SKM-1 treated with dmso at 0.1 percent for 144 hours (cell line): ENCODE data around the gene ZNF444.

Source experiments
- DNase-seq: peaks from one replicate; lab custom pipeline; 2025; ENCODE audit not compliant: unreplicated experiment; lab: John Stamatoyannopoulos, UW

ZNF444 gene

DNA sequence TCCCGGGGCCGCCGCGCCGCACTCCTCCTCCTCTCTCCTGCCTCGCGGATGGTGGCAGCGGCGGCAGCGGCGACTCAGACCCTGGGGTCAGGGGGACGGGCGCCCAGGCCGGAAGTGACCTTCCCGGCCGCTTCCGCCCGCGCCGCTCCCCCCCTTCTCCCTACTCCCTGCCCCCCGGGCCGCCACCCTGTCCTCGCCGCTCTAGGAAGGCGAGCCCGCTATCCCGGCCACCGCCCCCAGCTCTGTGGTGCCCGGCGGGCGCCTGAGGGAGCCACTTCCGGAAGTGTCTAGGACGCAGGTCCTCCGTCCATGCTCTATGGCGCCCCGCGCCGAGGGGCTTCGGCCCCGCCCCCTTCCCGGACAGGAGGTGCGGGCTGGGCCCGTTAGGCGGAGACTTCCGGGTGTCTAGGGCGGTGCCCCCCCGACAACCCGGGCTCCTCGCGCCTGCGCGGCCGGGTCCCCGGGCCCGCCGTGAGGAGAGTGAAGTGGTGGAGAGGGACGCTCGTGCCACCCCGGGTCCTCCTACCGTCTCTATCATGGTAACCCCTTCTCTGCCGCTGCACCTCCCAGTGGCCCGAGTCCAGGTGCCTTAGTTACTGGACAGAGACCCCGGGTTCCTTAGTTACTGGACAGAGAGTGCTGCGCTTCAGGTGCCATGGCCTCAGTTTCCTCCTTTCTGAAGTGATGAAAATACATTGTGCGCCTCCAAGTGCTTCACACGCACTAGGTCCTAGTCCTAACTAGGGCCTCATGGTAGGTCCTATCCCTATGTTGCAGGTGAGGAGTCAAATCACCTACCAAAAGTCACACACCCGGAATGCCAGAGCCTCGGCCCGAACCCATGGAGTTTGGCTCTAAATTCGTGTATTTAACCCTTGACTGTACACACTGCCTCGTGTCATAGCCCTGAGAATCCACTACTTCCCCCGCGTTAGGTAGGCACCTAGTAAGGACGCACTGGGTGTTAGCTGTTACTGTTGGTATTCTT is 19.6 kb upstream of the ZNF444 start, which contains the start of gene ZNF787:
ZNF787 (minus strand) TSS at position 116 of the 988 bp plus-strand sequence. CDS start 18,078 bp downstream, outside the sequence.
- peak; percentile 67 for DNase-seq

DNA sequence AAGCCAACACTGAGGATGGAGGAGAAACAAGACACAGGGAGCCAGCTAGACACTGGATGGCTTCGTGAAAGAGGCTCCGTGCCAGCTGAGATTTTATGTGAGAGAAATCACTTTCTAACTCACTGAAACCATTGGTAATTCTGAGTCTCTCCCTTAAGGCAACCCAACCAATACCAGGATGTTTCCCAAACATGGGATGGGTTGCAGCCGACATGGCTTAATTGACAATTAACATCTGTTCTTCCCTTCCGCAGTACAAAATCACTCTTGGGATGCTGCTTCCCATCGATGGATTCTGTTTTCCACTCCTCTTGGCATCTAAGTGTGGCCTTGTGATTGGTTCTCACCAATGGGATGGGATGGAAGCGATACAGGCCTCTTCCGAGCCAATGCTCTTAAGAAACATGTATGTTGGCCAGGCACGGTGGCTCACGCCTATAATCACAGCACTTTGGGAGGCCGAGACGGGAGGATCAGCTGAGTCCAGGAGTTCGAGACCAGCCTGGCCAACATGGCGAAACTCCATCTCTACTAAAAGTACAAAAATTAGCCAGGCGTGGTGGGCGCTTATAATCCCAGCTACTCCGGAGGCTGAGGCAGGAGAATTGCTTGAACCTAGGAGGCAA is 17.7 kb upstream of the ZNF444 start:
- DNase-seq, result no peak

DNA sequence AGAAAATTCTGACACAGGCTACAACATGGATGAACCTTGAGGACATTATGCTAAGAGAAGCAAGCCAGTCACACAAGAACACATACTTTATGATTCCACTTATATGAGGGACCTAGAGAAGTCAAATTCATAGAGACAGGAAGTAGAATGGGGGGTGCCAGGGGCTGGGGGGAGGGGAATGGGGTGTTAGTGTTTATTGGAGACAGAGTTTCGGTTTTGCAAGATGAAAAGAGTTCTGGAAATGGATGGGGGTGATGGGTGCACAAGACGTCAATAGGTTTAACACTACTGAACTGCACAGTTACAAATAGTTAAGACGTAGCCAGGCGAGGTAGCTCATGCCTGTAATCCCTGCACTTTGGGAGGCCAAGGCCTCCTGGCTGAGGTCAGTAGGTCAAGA is 16.5 kb upstream of the ZNF444 start:
- DNase-seq, result no peak

GRCh38 chr19:56125806-56126590 is 15.1 kb upstream of the ZNF444 start:
- no peak for DNase-seq

- no peak for DNase-seq
Measured at GRCh38 chr19:56126983-56127780, 13.9 kb upstream of the ZNF444 start.

DNA sequence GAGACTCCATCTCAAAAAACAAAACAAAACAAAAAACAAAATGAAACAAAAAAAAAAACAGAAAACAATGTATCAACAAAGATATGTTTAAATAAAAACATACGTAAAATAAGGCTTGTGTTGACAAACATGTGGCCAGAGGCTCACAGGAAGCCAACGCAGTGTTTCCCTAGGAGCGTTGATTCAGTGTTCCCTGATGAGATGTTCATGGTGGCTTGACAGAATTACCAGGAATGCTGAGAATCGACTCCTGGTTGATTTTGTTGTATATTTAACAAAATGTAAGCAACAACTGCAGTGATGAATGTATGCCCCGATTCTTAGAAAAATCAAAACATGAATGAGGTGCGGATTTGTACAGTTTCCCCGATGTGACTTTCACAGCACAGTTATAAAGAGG is 11.1 kb upstream of the ZNF444 start:
- no peak for DNase-seq

DNA sequence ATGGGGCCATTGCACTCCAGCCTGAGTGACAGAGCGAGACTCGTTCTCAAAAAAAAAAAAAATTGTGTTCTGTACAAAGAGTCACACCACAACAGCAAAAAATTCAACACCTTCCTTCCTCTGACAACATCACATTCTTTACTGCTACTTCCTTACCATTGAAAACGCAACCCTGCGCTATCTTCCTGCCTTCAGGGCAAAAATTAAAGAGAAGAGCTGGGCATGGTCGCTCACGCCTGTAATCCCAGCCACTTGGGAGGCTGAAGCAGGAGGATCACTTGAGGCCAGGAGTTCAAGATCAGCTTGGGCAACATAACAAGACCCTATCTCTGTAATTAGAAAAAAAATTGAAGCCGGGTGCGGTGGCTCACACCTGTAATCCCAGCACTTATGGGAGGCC is 9.4 kb upstream of the ZNF444 start:
- DNase-seq, result no peak

DNA sequence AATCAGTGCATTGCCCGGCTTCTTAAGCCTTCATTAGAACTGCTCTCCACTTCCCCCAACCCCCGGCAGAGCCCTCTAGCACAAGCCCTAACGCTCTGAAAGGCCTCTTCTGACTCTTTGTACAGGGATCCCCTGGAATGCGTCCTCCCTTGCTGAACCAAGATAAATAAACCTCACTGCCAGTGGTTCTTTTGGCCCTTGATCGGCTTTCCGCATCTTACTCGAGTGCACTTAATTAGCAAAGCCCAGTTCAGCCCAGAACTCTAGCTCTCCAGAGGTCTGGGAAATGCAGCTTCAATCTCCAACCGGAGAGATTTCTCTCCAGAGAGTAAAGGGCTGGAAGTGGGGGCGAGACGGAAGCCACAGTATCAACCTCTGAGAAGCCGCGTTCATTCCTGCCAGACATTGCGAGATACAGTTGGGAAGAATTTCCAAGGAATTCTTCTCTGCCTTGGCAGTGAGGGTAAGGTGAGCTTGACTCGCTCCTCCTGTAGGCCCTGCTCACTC is 8.7 kb upstream of the ZNF444 start:
- no peak for DNase-seq

GRCh38 chr19:56133858-56134653 is 7.0 kb upstream of the ZNF444 start:
- no peak for DNase-seq

DNA sequence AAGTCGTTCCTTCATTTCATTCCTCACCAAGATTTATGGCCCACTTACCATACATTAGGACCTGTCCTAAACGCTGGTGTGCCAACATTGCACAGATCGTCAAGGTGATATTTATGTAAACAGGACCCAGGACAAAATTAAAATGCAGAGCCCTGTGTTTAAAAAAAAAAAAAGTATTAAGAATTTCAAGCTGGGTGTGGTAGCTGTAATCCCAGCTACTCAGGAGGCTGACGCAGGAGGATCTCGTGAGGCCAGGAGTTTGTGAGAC is 6.5 kb upstream of the ZNF444 start:
- DNase-seq, result no peak

DNA sequence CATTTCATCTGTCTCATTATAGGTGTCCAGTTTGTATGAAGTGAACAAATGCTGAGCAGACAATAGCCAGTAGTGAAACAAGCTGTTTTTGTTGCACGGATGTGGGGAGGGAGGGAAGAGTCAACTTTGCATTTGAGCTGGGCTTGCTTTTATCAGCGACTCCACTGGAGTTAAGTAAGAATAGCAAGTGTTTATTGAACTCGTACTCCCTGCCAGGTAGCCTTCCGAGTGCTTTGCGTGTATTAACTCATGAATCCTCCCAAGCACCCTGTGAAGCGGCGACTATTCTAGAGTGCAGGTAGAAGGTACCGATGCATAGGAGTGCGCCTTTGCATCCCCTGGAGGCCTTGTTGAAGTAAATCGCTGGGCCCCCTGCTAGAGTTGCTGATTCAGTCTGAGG is 4.7 kb upstream of the ZNF444 start:
- DNase-seq, result no peak

DNA sequence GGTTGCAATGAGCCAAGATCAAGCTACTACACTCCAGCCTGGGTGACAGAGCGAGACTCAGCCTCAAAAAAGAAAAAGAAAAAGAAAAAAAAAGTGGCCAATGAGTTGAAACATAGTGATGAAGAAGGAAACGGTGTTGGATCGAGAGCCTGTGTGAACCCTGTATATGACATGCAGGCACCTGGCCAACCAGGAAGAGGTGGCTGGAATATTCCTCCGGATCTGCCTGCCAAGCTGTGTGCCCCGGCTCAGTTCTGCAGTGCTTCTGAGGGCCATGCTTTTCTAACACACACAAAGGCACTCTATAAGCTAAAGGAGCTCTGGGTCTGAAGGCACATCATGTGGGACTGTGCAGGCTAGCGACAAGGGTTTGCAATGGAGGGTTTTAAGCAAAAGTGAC is 3.7 kb upstream of the ZNF444 start:
- DNase-seq, result no peak

DNA sequence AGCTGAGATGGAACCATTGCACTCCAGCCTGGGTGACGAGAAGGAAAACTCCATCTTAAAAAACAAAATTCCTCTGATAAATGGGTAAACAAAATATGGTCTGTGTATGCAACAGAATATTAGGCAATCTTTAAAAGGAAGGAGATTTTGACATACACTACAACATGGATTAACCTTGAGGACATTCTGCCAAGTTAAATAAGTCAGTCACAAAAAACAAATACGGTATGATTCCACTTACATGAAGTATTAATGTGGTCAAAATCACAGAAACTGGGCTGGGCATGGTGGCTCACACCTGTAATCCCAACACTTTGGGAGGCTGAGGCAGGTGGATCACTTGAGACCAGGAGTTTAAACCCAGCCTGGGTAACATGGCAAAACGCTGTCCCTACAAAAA is 3.0 kb upstream of the ZNF444 start:
- DNase-seq, result no peak

GRCh38 chr19:56139847-56140582 is 1.1 kb upstream of the ZNF444 start:
- no peak for DNase-seq

DNA sequence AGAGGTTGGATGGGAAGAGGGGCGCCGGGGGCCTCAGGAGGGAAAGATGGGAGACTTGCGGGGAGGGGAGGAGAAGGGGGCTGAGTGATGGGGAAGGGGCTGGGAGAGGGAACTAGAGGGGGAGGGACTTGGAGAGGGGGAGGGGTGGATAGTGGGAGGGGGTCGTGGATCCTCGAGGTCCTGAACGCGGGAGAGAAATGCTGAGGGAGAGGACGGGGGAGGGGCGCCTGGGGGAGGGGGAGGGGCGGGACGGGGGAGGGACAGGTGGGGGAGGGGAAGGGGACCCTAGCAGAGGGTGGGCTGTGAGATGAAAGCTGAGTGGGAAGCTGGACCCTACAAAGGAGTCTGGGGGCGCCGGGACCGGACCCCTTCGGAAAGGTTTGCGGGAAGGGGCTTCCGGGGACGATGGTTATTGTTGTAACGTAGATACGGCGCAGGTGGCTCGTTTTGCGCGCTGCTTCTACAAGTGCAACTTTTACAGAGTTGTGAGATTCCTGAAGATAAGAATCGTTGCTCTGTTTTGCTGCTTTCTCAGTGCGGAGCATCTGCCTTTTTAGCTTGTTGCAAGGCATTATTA is 418 bp downstream of the ZNF444 start:
- no peak for DNase-seq

DNA sequence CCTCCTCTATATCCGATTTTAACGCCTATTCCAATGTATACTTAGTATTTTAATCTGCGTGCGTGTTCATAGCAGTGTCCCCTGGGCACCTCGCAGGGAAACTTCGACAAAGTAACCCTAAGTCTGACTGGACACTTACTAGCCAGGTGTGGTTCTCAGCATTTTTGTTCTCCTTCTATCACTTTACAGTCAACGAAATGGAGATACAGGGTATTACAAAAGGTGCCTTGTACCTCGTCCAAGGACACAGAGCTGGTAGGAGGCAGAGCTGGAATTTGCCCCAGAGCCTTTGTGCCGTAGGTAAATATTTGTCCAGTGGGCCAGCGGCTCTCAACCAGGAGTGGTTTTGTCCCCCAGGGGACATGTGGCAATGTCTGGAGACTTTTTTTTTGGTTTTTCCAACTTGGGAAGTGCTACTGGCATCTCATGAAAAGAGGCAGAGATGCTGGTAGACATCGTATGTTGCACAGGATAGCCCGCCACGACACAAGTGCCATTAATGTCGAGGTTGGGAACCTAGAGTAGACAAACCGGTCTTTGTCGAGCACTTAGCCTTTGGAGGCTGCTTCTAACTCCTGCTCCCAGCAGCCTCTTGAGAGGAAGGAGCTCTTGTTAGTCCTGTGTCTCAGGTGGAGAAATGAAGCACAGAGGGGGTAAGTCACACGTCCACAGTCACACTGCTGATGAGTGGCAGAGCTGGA is 1.1 kb downstream of the ZNF444 start:
- no peak for DNase-seq

DNA sequence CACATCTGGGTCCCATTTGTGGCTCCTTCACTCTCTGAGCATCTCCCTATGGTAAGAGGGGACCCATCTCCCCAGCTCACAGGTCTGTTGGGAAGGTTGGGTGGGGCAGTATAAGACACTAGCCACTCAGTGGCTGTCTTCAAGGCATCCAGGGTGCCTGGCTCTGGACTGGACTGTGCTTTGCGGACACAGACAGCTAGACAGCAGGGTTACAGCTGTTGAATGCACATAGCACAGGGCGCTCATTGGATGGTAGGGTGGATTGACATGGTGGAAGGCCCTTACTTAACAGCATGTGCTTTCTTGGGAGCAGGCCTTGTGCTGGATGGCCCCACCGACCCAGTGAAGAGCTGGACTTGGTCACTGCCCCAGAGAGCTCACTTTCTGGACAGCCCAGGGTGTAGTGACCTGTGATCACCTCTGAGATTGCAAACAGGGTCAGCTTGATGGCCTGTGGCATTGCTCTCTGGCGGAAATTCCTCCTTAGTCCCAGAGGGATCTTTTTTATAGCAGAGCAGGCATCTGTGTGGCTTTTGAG is 1.9 kb downstream of the ZNF444 start:
- DNase-seq, result no peak

GRCh38 chr19:56144376-56144775 is 3.3 kb downstream of the ZNF444 start:
- DNase-seq, result no peak
